GM20431 (cell line): ENCODE data around the gene RPH3AL.
"Not testable (repeated sequence)": the region's sequence is repeated elsewhere in the genome, so short reads cannot be mapped to it uniquely, and the experiment has no call there.

Experiments used
- in situ Hi-C: fragments of 300-500 bp; cut with MseI, MboI; formaldehyde crosslinking; loops from one replicate; pipeline ENCODE4 v1.15.0; 2020; ENCODE audit warnings: low sequenced_read_pairs; ENCODE audit not compliant: unreplicated experiment

RPH3AL gene

DNA sequence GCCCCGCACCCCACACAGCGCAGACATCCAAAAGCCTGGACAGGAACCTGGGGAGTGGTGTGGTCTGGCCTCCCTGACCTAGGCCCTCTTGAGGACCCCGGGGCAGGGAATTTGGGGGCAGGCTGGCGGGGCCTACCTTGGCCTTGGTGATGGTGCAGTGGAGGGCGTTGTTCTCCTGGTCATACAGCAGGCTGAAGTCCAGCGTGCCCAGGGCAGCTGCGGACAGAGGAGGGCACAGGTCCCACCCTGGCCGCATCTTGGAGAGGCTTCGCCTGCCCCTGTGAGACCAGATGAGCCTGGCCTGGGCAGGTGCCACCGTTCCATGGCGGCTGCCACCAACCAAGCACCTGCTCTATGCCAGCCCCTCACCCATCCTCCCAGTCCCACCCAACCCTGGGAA, 180.2 kb downstream of the RPH3AL start:
- in situ Hi-C loops = no loop called here

DNA sequence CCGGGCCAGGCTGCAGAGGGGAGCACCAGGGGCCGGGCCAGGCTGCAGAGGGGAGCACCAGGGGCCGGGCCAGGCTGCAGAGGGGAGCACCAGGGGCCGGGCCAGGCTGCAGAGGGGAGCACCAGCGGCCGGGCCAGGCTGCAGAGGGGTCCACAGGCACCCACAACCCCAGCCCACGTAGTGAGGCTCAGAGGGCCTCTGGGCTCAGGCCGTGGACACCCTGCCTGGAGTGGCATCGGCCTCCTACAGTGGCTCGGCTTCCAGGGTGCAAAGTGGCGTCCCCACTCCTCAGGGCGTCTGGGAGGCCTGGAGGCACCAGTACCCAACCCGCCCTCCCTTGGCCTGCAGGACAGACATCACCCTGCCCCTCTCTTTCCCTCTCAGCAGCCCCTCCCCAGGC, 180.7 kb downstream of the RPH3AL start:
- in situ Hi-C loops = no loop called here

DNA sequence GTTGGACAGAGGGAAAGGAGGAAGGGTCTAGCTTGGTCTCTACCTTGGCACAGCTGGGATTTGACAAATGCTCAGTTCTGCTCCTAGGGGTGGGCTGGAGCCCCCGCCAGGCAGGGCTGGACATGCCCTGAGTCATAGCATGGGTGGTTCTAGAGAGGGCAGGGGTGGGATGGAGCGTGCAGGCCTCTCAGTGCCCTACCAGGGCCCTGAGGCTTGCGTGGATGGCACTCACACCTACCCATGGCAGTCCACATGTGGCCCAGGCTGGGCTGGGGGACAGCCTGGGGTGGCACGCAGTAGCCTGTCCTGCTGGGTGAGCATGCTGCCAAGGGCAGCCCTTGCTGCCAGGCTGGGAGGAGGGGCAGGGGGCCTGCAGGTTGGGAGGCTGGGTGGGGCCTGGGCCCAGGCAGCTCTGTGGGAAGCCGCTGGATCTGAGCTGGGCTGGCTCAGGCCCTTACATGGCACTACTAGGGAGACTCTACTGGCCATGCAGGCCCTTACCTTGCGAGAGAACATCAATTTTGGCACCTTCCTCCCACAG, 182.4 kb downstream of the RPH3AL start:
- in situ Hi-C loops = no loop called here

DNA sequence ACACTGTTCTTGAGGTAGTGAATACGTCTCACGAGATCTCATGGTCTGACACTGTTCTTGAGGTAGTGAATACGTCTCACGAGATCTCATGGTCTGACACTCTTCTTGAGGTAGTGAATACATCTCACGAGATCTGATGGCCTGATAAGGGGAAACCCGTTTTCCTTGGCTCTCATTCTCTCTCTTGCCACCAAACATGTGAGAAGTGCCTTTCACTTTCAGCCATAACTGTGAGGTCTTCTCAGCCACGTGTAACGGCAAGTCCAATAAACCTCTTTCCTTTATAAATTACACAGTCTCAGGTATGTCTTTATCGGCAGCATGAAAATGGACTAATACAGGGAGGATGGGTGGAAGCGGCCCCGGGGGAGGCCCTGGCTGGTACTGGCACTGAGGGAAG, 184.0 kb downstream of the RPH3AL start:
- in situ Hi-C loops = not testable (repeated sequence)

DNA sequence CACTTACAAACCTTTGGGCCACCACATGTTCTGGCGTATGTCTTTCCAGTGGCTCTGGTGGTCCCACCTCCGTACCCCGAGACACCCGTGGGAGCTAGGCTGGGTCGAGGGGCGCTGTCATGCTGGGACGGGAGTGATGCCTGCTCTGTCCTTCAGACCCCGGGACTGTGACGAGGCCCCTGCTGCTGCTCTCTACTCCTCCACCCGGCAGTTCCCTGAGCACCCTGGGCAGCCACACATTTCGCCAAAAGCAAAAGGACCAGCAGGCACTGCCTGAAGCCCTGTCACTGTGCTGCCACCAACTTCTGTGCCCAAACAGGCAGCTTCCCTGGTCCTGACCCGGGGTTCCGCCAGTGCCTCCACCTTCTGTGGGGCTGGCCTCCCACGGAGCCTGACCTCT, 186.7 kb downstream of the RPH3AL start:
- in situ Hi-C loops = no loop called here

DNA sequence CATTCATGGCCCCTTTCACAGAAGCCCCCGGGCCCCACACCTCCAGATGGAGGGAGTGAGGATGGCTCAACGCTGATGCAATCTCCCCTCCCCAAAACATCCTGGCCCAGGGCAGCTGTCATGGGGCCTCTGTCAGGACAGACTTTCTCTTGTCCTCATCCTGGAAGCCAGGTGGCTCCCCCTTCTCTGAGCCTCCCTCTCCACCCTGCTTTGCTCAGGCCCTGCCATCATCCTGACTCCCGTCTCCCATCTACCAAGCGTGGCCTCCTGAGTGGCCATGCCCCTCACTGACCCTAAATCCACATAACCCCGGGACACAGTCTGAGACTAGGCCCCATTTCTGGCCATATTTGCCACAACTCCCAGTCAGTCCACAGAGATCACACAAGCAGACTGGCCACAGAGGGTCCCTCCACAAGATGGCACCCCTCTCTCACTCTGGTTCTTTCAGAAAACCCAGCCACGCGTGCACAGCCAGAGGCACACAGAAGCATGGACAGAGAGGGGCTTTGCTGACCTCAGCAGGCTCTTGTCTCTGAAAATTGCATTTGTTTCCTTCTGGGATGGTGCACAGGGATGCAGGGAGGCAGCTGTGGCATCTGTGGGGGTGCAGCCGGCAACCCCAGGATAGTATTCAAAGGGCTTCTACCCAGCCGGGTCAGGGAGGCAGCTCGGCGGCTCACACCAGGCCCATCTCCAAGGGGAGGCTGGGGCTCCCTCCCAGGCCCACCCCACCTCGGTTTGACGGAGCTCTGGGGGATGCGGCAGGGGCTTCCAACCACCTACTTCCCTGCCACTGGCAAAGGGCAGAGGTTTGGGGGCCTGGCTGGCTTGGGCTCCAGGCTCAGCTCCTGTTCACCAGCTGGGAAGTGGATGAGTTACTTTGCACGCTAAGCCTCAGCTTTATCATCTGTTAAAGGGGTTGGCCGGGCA, 188.0 kb downstream of the RPH3AL start:
- in situ Hi-C loops = no loop called here

DNA sequence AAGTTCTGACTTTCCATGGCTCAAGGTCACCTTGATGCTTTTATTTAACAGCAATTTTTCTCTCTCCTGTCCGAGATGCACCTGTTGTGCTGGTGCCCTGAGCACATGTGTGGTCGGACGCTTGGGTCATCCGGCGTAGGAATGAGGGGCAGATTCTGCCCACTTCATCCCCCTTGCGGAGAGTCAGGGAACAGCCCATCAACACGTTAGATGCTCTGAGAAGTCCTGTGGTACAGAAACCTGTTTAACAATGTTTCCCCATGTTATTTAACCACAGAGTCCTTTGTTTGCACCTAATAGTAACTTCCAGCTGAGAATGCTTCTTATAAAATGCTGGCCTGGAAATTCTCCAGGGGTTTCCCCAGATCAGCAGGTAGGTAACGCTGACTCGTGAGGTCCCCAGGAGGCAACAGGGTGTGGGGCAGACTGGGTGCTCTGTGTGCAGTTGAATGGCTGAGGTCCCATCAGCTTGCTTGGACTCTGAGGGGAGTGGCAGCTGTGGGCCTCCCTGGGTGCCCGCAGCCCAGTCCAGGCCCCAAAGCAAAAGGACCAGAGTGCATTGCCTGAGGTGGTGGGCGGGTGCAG, 189.0 kb downstream of the RPH3AL start:
- in situ Hi-C loops = no loop called here

DNA sequence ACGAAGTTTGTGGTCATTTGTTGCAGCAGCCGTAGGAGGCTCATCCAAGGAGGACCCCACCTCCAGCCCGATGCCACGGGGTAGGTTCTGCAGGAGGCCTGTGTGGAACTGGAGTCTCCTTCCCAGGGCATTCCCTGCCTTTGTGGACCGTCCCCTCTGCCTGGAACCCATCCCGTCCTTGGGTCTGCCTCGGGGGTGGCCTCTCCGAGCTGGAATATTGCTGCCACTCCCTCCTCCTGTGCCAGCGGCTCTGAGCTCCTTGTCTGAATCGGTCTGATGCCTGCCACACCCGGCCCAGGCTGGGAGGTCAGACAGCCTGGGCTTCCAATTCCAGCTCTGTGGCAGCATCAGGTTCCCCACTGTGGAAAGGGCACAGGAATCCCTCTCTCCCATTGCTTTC, 189.9 kb downstream of the RPH3AL start:
- in situ Hi-C loops = no loop called here
